SK-N-SH (cell line): Measurements from ENCODE around the gene SPAAR.

Source experiments
- CTCF ChIP-seq: fragments of 200-600 bp; sonication (generic); IDR thresholded peaks from 2 replicates; pipeline ENCODE4 v1.6.1; 2017; ENCODE audit warnings: antibody characterized with exemption, mild to moderate bottlenecking, moderate library complexity
- ELF1 ChIP-seq: IDR thresholded peaks from 2 replicates; pipeline ENCODE4 v1.4.0; 2012
- IRF3 ChIP-seq: fragments of 150-350 bp; IDR thresholded peaks from 2 replicates; pipeline ENCODE4 v1.6.1; 2016; ENCODE audit warnings: mild to moderate bottlenecking, low read depth, low read length
- JUND ChIP-seq: IDR thresholded peaks from 2 replicates; pipeline ENCODE4 v1.4.0; 2012
- MXI1 ChIP-seq: IDR thresholded peaks from 2 replicates; pipeline ENCODE4 v1.6.1; 2012; ENCODE audit warnings: mild to moderate bottlenecking, low read depth, low read length, improper control_type of control experiment
- POLR2AphosphoS5 ChIP-seq: IDR thresholded peaks from 2 replicates; pipeline ENCODE4 v1.6.1; 2012; ENCODE audit warnings: low read depth, low read length
- REST ChIP-seq: IDR thresholded peaks from 2 replicates; pipeline ENCODE4 v1.6.1; 2012; ENCODE audit warnings: mild to moderate bottlenecking, low read depth, low read length, moderate library complexity
- SMC3 ChIP-seq: IDR thresholded peaks from 2 replicates; pipeline ENCODE4 v1.6.1; 2012; ENCODE audit warnings: low read depth, low read length, improper control_type of control experiment

- no peak for TF ChIP-seq JUND
- no peak for TF ChIP-seq REST
- no peak for TF ChIP-seq CTCF
- TF ChIP-seq IRF3: no peak
- no peak for TF ChIP-seq POLR2AphosphoS5
- no peak for TF ChIP-seq ELF1
- TF ChIP-seq SMC3: no peak
- no peak for TF ChIP-seq MXI1
These were observed 20.1 kb downstream of the SPAAR start for GRCh38 chr9:35929453-35929718.
